NT2/D1 (cell line): ENCODE data around the gene ITPK1.

Experiments
- DNase-seq: peaks from one replicate; pipeline ENCODE4 v3.0.0-alpha.2; 2011; ENCODE audit warnings: low read depth, low spot score
- H3K27me3 ChIP-seq: 2 replicates; pipeline ENCODE4 v1.6.0; 2011; ENCODE audit warnings: mild to moderate bottlenecking; ENCODE audit not compliant: insufficient read length, insufficient read depth
- H3K36me3 ChIP-seq: 2 replicates; pipeline ENCODE4 v1.6.1; 2011; ENCODE audit warnings: mild to moderate bottlenecking, low read length, mixed read lengths; ENCODE audit not compliant: insufficient read depth, insufficient read length
- H3K4me1 ChIP-seq: 2 replicates; pipeline ENCODE4 v1.5.1; 2011; ENCODE audit not compliant: insufficient read depth, insufficient read length
- H3K4me3 ChIP-seq: 2 replicates; pipeline ENCODE4 v1.5.1; 2011; ENCODE audit warnings: low read depth; ENCODE audit not compliant: insufficient read length
- H3K9ac ChIP-seq: 2 replicates; pipeline ENCODE4 v1.6.0; 2011; ENCODE audit warnings: low read depth; ENCODE audit not compliant: insufficient read length
- H3K9me3 ChIP-seq: 2 replicates; pipeline ENCODE4 v1.5.1; 2011; ENCODE audit warnings: mild to moderate bottlenecking, low read length; ENCODE audit not compliant: insufficient read depth
- SUZ12 ChIP-seq: IDR thresholded peaks from 2 replicates; pipeline ENCODE4 v1.6.1; 2011; ENCODE audit not compliant: insufficient read length, insufficient read depth; ENCODE audit errors: extremely low read depth
- YY1 ChIP-seq: IDR thresholded peaks from 2 replicates; pipeline ENCODE4 v1.6.1; 2011; ENCODE audit not compliant: insufficient read length, insufficient read depth
- ZNF274 ChIP-seq: IDR thresholded peaks from 2 replicates; pipeline ENCODE4 v1.6.1; 2011; ENCODE audit warnings: mild to moderate bottlenecking, low read depth, low read length

The ITPK1 gene

DNA sequence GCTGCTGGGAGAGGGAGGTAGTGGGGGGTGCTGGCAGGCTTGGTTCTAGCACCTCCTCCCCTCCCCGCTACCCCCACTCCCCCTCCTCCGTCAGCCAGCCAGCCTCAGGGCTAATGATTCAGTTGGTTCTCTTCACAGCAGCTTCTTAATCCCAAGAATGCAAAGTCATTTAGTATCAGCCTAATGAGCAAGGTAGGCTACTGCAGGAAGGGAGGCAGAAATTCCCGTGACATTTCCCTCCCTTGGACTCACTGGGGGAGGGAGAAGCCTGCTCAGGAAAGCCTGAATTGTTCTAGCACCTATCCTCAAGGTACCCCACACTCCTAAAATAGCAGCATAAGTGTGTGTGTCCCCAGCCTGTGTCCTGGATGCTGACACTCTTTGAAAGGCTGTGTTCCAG, 29.8 kb downstream of the ITPK1 start:
- H3K9ac ChIP-seq, result peak overlapping the region; percentile 66
- H3K9me3 ChIP-seq, result peaks cover 11% of the 10 kb centered on the region; the same call in 1 of the 2 replicates
- no peaks in the 10 kb centered on the region for H3K27me3 ChIP-seq
- peaks cover 24% of the 10 kb centered on the region for H3K4me1 ChIP-seq
- H3K4me3 ChIP-seq, result no peak overlapping the region
- peak; percentile 52 for DNase-seq
- H3K36me3 ChIP-seq, result no peaks in the 10 kb centered on the region
- TF ChIP-seq ZNF274, result no peak
- no peak for TF ChIP-seq SUZ12
- no peak for TF ChIP-seq YY1

DNA sequence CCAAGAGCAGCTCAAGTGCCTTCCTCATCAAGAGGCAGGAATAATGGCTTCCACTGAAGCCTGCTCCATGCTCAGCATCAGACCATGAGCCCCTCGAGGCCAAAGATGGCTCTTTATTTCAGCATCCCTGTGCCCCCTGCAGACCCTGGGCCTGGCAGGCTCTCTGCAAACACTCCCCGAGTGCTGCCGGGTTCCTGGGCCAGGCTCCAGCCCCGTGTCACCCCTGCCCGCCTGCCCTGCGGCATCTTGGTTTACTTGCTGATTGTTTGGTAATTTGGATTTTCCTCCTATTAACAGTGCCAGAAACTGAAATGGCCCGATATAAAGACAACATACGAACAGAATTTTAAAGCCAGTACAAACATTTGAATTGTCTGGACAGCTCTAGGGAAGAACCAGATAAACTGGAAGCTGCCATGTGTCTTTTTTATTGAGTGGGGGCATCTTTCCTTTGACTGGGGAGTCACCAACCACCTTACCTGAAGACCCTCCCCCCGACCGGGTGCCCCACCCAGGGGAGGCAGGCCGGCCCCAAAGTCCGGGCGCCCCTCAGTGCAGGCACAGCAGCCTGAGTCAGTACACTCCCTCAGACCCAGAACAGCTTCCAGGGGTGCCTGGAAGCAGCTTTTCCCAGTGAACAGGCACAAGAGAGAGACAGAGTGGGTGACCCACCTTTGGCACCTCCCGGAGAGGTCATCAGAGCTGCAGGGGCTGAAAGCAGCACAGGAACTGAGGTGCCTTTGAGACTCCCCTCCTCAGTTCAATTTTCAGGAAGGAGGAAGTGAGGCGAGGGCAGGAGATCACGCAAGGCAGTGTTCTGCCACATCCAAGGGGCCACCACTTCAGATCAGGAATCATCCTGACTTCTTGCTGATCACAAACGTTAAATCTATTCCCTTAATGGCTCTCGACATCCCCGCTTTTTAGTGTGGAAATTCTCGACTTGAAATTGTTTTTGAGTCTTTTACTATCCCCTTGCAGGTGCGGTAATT, 30.6 kb downstream of the ITPK1 start:
- no peak for DNase-seq
- Histone ChIP-seq H3K9me3 (peaks cover 11% of the 10 kb centered on the region; the same call in 1 of the 2 replicates), H3K4me3 (no peak overlapping the region), H3K27me3 (no peaks in the 10 kb centered on the region), H3K36me3 (no peaks in the 10 kb centered on the region), H3K4me1 (peaks cover 24% of the 10 kb centered on the region), H3K9ac (peak overlapping the region; percentile 44)
- TF ChIP-seq SUZ12, result no peak
- TF ChIP-seq YY1, result no peak
- TF ChIP-seq ZNF274, result no peak

DNA sequence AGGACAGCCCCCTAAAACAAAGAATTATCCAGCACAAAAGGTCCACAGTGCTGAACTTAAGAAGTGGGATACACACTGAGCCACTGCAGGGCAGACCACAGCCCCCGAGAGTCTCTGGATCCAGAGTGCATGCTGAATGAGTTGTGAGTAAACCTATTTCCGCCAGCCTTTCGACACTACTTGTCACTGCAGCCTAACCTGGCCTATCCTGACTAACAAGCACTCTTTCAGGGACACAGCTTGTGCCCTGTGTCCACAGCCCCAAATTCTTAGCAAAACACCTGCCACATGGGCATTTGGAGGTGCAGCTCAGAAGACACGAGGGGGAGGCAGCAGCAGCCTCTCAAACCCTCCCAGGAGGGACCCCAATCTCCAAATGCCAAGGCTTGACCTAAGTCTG, 31.3 kb downstream of the ITPK1 start:
- H3K36me3 ChIP-seq, result no peaks in the 10 kb centered on the region
- no peak overlapping the region for H3K4me3 ChIP-seq
- DNase-seq, result no peak
- H3K9ac ChIP-seq, result no peak overlapping the region
- TF ChIP-seq ZNF274, result no peak
- no peak for TF ChIP-seq YY1
- TF ChIP-seq SUZ12, result no peak
- peaks cover 11% of the 10 kb centered on the region; the same call in 1 of the 2 replicates for H3K9me3 ChIP-seq
- no peaks in the 10 kb centered on the region for H3K27me3 ChIP-seq
- H3K4me1 ChIP-seq, result peaks cover 22% of the 10 kb centered on the region

DNA sequence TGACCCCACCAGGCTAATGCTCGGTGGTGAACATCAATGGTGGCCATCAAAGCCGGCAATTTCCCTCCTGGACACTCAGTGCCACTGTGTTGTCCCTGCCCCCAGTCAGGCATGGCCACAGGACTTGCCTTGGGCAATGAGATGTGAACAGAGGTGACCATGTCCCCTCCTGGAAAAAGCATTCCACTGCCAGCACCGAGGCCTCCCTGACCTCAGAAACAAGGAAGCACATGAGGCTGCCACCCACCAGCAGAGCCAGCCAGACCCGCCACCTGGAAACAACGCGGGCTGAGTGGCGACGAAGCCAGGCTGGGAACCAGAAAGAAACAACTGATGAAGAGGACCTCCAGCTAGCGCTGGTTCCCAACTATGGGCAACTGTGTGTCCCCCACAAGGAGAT, 31.8 kb downstream of the ITPK1 start:
- H3K9me3 ChIP-seq, result peaks cover 11% of the 10 kb centered on the region; the same call in 1 of the 2 replicates
- no peak overlapping the region for H3K9ac ChIP-seq
- DNase-seq, result no peak
- TF ChIP-seq SUZ12 (no peak), YY1 (no peak), ZNF274 (no peak)
- peaks cover 18% of the 10 kb centered on the region for H3K4me1 ChIP-seq
- H3K4me3 ChIP-seq, result no peak overlapping the region
- no peaks in the 10 kb centered on the region for H3K27me3 ChIP-seq
- H3K36me3 ChIP-seq, result no peaks in the 10 kb centered on the region

DNA sequence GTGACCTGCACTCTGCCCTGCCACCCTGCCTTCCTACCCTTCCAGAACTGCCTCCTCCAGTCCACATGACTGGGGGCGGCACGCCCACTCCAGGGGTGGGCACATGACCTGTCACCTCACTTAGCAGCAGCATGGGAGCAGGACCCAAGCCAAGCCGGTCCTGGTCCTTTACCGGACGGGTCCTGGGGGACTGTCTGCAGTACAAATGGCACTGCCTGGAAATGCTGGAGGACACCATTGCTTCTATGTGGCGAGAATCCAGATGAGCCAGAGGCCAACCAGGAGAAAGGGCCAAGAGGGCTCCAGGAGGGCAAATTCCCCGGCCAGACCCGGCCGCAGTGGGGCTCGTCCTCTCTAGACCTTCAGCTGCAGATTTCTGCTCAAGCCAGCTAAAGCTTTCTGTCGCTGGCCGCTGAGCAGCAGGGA, 33.1 kb downstream of the ITPK1 start:
- no peaks in the 10 kb centered on the region for H3K27me3 ChIP-seq
- no peak for DNase-seq
- H3K4me3 ChIP-seq, result no peak overlapping the region
- TF ChIP-seq YY1, result no peak
- no peaks in the 10 kb centered on the region for H3K36me3 ChIP-seq
- H3K9ac ChIP-seq, result no peak overlapping the region
- peaks cover 19% of the 10 kb centered on the region for H3K4me1 ChIP-seq
- peaks cover 11% of the 10 kb centered on the region; the same call in 1 of the 2 replicates for H3K9me3 ChIP-seq

DNA sequence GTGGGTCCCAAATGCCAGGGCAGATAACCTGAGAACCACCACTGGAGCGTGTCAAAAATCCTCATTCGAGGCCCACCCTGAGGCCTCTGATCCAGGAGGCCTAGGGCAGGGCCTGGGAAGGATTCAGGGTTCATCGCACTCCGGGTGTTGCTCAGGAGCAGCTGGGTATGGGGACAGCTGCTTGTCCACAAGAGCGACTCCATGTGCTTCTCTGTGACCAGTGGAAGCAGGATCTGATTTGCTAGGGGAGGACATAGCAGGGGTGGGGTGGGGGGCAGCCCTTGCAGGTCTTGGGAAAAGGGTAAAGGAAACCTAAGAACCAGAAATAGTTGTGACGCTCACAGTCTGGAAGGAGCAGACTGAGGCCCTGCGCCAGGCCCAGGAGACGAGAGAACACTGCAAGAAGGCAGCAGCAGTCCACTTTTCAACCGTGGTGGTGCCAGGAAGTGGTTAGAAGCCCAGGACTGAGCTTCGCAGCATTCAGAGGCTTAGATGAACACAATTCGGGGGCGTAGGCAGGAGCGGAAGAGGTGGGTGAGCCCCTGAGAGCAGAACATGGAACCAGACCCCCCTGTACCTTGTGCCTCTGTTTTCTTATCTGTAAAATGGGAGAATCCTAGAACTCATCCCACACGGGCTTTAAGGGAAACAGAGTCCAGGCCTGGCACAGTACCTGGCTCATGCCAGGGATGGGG, 33.7 kb downstream of the ITPK1 start:
- DNase-seq, result no peak

DNA sequence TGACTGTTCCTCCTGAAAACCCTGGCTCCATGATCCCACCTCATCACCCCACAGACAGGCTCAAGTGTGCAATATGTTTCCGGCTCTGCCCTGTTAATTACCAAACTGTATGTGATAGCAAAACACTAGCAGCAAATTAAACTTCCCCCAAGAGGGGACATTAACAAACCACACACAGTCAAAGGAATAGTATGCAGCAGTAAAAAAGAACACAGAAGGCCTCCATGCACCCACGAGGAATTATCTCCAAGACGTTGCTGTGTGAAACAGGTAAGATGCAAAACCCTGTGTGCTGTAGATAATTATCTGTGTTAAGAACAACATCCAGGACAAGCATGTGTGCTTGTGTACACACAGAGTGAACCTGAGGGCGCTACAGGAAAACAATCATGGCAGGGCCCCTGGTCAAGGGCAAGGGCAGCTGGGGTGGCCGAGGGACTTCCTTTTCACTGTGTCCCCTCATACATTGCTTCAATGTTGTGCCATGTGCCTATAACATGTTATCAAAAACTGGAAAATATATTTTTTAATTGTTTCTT, 35.8 kb downstream of the ITPK1 start:
- Histone ChIP-seq H3K9ac (no peak overlapping the region), H3K27me3 (no peaks in the 10 kb centered on the region), H3K4me3 (no peak overlapping the region), H3K36me3 (no peaks in the 10 kb centered on the region), H3K9me3 (peaks cover 7% of the 10 kb centered on the region; the same call in 1 of the 2 replicates), H3K4me1 (peaks cover 3% of the 10 kb centered on the region)
- no peak for TF ChIP-seq YY1
- TF ChIP-seq ZNF274, result no peak
- no peak for DNase-seq

More for the DNA sequence above, 33.7 kb downstream of the ITPK1 start:
- H3K27me3 ChIP-seq, result no peaks in the 10 kb centered on the region
- H3K4me3 ChIP-seq, result no peak overlapping the region
- H3K4me1 ChIP-seq, result peaks cover 17% of the 10 kb centered on the region
- no peaks in the 10 kb centered on the region for H3K36me3 ChIP-seq
- TF ChIP-seq SUZ12 (no peak), YY1 (no peak), ZNF274 (no peak)
- peaks cover 7% of the 10 kb centered on the region; the same call in 1 of the 2 replicates for H3K9me3 ChIP-seq
- no peak overlapping the region for H3K9ac ChIP-seq
